GM18511 (cell line): ENCODE measurements around the gene PLCB1.

Source experiments
- ATAC-seq: cut with Tn5 transposase; IDR thresholded peaks from one replicate; pipeline ENCODE4 v1.9.1; 2021; ENCODE audit warnings: mild to moderate bottlenecking, moderate library complexity; ENCODE audit not compliant: unreplicated experiment

PLCB1 gene

GRCh38 chr20:8129211-8129976 is 2.7 kb upstream of the PLCB1 start:
- no peak for ATAC-seq

GRCh38 chr20:8130840-8131526 is 1.1 kb upstream of the PLCB1 start:
- no peak for ATAC-seq

GRCh38 chr20:8132484-8133309 is 631 bp downstream of the PLCB1 start:
- ATAC-seq, result peak; percentile 13

- no peak for ATAC-seq
Observed at GRCh38 chr20:8133310-8133768, 1.3 kb downstream of the PLCB1 start.

- ATAC-seq, result no peak
Observed at GRCh38 chr20:8133851-8134451, 1.9 kb downstream of the PLCB1 start.

GRCh38 chr20:8139899-8140298 is 7.8 kb downstream of the PLCB1 start:
- no peak for ATAC-seq

GRCh38 chr20:8143474-8143873 is 11.4 kb downstream of the PLCB1 start:
- no peak for ATAC-seq

- no peak for ATAC-seq
Observed at GRCh38 chr20:8144282-8145245, 12.5 kb downstream of the PLCB1 start.

GRCh38 chr20:8145246-8146168 is 13.4 kb downstream of the PLCB1 start:
- ATAC-seq, result no peak

GRCh38 chr20:8147476-8147875 is 15.4 kb downstream of the PLCB1 start:
- ATAC-seq, result no peak

GRCh38 chr20:8148501-8148900 is 16.4 kb downstream of the PLCB1 start:
- ATAC-seq, result no peak

- ATAC-seq, result no peak
Observed at GRCh38 chr20:8150591-8150990, 18.5 kb downstream of the PLCB1 start.

- ATAC-seq, result no peak
Observed at GRCh38 chr20:8151372-8151771, 19.3 kb downstream of the PLCB1 start.

- ATAC-seq, result no peak
Observed at GRCh38 chr20:8152183-8152582, 20.1 kb downstream of the PLCB1 start.

GRCh38 chr20:8152847-8153246 is 20.8 kb downstream of the PLCB1 start:
- ATAC-seq, result no peak

GRCh38 chr20:8153281-8153908 is 21.3 kb downstream of the PLCB1 start:
- ATAC-seq, result peak; percentile 79

GRCh38 chr20:8154638-8155037 is 22.6 kb downstream of the PLCB1 start:
- ATAC-seq, result no peak

GRCh38 chr20:8155229-8155628 is 23.2 kb downstream of the PLCB1 start:
- ATAC-seq, result no peak
